GM10266 (cell line): Measurements from ENCODE around the gene RAD51B.
"Not testable (repeated sequence)": the region's sequence is repeated elsewhere in the genome, so short reads cannot be mapped to it uniquely, and the experiment has no call there.

Experiments used
- DNase-seq: peaks from one replicate; pipeline ENCODE4 v3.0.0; 2012; ENCODE audit errors: extremely low spot score
- CTCF ChIP-seq: IDR thresholded peaks from 2 replicates; pipeline ENCODE4 v1.5.1; 2012; ENCODE audit warnings: mild to moderate bottlenecking, low read depth; ENCODE audit not compliant: control insufficient read depth, insufficient read depth; ENCODE audit errors: missing control alignments

RAD51B gene

GRCh38 chr14:68694516-68695235 lies 875.1 kb downstream of the RAD51B start:
- DNase-seq, result no peak
- TF ChIP-seq CTCF, result no peak

GRCh38 chr14:68695326-68695768 lies 875.8 kb downstream of the RAD51B start:
- TF ChIP-seq CTCF, result no peak
- peak; percentile 87 for DNase-seq

GRCh38 chr14:68695856-68696255 lies 876.3 kb downstream of the RAD51B start:
- DNase-seq, result no peak
- TF ChIP-seq CTCF, result no peak

GRCh38 chr14:68696266-68696665 lies 876.7 kb downstream of the RAD51B start:
- no peak for TF ChIP-seq CTCF
- no peak for DNase-seq

GRCh38 chr14:68696721-68697495 lies 877.3 kb downstream of the RAD51B start:
- DNase-seq, result no peak
- TF ChIP-seq CTCF, result no peak

- DNase-seq, result not testable (repeated sequence)
Observed at GRCh38 chr14:68698773-68699172, 879.2 kb downstream of the RAD51B start.

- DNase-seq, result no peak
- no peak for TF ChIP-seq CTCF
Observed at GRCh38 chr14:68701001-68701741, 881.6 kb downstream of the RAD51B start.
